Measurements from ENCODE around the gene CCDC171.
"Not testable (repeated sequence)": the region's sequence is repeated elsewhere in the genome, so short reads cannot be mapped to it uniquely, and the experiment has no call there.

CCDC171 gene

GRCh38 chr9:15552636-15553527 is at the start of gene CCDC171:
Gene CCDC171, plus strand, starts transcription at chr9:15553043. Its CDS starts 11,046 bp downstream, at chr9:15564089.
- peak; percentile 95 for DNase-seq (ENCODE audit: low read depth)

- DNase-seq (ENCODE audit: low read depth): no peak
These were observed 46.9 kb upstream of the CCDC171 start for GRCh38 chr9:15505921-15506320.

DNA sequence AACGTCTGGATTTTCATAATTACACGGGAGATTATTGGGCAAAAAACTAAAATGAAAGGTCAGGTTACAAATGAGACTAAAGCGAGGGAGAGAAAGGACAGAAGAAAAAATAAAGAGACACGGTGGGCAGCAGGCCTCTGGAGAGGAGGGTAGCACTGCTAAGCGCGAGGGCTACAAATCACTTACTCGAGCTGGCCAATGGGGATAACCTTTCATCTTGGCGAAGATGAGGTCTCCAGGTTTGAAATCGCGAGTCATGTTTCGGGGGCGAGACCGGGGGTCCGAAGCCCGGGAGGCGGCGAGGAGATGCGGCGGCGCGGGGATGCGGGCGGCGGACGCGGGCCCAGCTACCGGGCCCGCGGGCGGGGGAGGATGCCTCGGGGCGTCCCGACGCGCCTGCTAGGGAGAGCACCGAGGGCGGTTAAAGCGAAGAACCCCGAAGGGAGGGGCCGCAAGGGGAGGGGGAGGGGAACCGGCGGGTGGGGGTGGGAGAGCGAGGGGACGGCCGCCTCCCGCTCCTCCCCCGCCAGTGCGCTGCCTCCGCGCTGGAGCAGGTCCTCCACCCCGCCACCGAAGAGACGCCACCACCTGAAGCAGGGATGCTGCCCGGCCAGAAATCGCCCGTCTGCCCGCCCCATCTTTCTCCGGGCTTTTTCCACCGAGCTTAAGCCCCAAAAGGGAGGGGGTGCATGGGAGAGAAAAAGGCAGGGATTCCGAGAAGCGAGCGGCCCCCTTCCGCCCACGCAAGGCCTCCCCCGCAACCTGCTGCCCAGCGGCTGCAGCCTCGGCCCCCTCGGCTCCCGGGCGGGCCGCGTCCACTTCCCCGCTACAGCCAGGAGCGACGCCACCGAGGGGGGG is 42.7 kb upstream of the CCDC171 start:
- DNase-seq (ENCODE audit: low read depth): peak; percentile 13

GRCh38 chr9:15510789-15511575 is 41.9 kb upstream of the CCDC171 start, which contains the start of gene PSIP1:
Gene PSIP1, minus strand, starts transcription at chr9:15510970. Its CDS starts 782 bp downstream, at chr9:15510188.
- peak; percentile 76 for DNase-seq (ENCODE audit: low read depth)

DNA sequence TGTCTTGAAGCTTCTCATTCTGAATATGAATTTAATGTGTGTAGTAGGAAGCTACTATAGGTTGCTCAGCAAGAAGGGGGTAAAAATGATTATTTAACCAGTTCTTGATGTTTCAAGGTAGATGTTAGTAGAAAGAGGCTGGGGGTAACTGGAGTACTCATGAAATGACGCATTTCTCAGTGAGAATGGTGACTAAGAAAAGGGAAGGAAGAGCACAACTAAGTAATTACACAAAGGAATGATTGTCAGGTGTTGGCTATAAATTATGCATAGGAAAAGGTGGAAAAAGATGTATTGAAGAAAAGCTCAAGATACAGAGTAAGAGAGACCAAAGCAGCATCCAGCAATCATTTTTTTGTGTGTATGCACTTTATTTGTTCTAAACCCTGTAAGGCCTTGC is 40.6 kb upstream of the CCDC171 start:
- DNase-seq (ENCODE audit: low read depth): no peak

GRCh38 chr9:15512889-15513288 is 40.0 kb upstream of the CCDC171 start:
- DNase-seq (ENCODE audit: low read depth): no peak

GRCh38 chr9:15513335-15513734 is 39.5 kb upstream of the CCDC171 start:
- DNase-seq (ENCODE audit: low read depth): peak; percentile 10

- DNase-seq (ENCODE audit: low read depth): no peak
These were observed 33.0 kb upstream of the CCDC171 start for GRCh38 chr9:15519831-15520230.

DNA sequence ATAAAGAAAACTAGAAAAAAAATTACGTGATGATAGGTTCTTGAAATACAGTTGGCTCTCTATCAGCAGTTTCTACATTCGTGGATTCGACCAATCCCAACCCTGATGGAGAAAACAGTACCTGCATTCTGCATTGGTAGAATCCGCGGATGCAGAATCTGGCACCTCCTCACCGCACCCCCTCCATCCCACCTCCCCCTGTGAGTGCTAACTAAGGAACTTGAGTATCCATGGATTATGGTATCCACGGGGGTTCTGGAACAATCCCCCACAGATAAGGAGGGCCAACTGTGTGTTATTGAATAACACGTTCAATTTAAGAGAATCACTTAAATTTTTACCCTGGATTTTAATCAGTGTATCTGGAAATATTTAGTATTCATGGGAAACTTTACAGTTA is 31.6 kb upstream of the CCDC171 start:
- DNase-seq (ENCODE audit: low read depth): no peak

DNA sequence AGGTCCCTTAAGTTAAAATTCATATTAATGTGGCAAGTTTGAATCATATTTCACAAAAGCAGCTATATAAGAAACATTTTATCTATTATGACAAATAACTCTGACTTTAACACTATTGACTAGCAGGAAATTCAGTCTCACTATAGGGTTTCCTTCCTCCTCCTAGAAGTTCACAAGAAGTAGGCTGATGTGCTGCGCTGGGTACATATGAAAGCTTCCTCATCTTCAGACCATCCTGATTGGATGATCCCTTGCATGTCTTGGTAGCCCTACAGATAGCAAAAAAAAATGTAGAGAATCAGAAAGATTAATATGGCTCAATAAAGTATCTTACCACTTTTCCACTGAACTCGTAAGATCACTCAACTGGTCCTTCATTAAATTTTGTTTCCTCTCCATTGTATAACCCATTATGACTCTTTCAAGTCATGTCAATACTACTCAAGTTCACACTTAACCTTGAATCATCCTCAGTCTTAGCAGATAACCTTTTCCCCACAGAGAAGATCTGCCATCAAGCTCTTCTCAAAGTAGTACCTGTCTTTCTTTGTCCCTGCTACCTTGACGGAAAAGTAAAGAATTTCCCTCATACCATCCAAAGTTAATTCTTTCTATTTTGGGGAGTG is 30.6 kb upstream of the CCDC171 start:
- DNase-seq (ENCODE audit: low read depth): no peak

GRCh38 chr9:15524845-15525455 is 27.9 kb upstream of the CCDC171 start:
- DNase-seq (ENCODE audit: low read depth): peak; percentile 22

- DNase-seq (ENCODE audit: low read depth): no peak
These were observed 26.9 kb upstream of the CCDC171 start for GRCh38 chr9:15525958-15526357.

DNA sequence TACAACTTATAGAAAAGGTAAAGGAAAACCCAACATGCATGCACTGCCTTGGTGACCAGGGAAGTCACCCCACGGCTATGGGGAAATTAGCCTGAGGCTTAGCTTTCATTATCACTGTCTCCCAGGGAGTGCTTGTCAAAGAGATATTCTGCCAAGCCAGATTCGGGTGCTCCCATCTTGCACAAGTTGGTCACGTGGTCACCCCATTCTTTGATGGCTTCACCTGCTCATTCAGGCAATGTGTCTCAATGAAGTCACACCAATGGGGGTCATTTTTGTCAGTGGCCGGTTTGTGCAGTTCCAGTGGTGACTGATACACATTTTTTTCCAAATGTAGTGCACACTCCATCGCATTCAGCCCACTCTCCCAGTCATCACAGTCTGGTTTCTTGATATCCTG is 25.8 kb upstream of the CCDC171 start:
- DNase-seq (ENCODE audit: low read depth): not testable (repeated sequence)

- DNase-seq (ENCODE audit: low read depth): no peak
These were observed 23.1 kb upstream of the CCDC171 start for GRCh38 chr9:15529566-15530324.

DNA sequence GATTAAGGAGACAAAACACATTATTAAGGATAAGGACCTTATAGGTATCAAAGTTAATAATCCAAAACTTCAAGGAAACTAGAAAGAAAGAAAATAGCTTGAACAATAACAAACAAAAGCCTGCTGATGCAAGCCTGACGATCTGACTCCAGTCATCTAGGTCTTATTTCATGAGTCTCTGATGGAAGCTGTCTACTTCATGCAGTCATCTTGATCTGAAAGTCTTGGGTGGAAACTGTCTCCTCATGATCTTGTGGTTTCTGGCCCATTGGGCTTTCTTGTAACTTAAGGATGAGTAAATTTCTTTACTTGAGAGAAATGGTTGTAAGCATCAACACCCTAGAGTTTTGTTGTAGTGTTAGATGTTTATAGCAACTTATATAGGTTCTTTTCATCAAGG is 21.5 kb upstream of the CCDC171 start:
- no peak for DNase-seq (ENCODE audit: low read depth)

- DNase-seq (ENCODE audit: low read depth): peak; percentile 45
These were observed 11.0 kb upstream of the CCDC171 start for GRCh38 chr9:15541872-15542271.

DNA sequence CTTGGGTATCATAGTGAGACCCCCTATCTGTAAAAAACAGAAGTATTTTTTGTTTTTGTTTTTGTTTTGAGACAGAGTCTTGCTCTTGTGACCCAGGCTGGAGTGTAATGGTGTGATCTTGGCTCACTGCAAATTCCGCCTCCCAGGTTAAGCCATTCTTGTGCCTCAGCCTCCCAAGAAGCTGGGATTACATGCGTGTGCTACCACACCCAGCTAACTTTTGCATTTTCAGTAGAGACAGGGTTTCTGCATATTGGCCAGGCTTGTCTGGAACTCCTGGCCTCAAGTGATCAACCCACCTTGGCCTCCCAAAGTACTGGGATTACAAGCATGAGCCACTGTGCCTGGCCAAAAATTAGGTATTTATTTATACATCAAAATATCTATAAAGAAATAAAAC is 10.2 kb upstream of the CCDC171 start:
- no peak for DNase-seq (ENCODE audit: low read depth)

GRCh38 chr9:15543047-15543813 is 9.6 kb upstream of the CCDC171 start:
- DNase-seq (ENCODE audit: low read depth): peak; percentile 81

- no peak for DNase-seq (ENCODE audit: low read depth)
These were observed 3.2 kb upstream of the CCDC171 start for GRCh38 chr9:15549611-15550010.

DNA sequence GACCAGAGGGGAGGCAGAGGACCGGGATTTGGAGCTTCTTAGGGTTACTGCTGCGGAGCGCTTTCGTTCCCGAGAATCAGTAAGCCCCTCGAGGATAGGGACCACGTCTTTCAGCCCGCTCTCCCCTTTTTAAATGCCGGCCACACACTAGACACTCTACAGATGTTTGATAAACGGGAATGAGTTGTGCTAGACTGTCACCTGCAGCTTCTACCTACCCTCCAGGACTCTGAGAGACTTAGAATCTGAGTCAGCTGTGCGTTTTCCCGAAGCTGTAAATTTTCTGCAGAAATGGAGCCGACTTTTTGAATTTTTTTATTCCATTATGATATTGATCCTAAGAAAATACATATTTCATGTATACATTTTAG is 670 bp downstream of the CCDC171 start:
- DNase-seq (ENCODE audit: low read depth): no peak
